NCI-H510A treated with DMSO at 0.1 percent for 48 hours (cell line): ENCODE measurements around the gene UBE2D4.
"Not testable (repeated sequence)": the region's sequence is repeated elsewhere in the genome, so short reads cannot be mapped to it uniquely, and the experiment has no call there.

Source experiments
- DNase-seq: peaks from one replicate; lab custom pipeline; 2025; lab: John Stamatoyannopoulos, UW

The UBE2D4 gene

GRCh38 chr7:43925984-43926797 is at the start of gene UBE2D4:
Gene UBE2D4, plus strand, starts transcription at chr7:43926436. Its CDS starts 97 bp downstream, at chr7:43926533.
- peak; percentile 84 for DNase-seq

- no peak for DNase-seq
Measured at GRCh38 chr7:43876976-43877745, 49.1 kb upstream of the UBE2D4 start.

- DNase-seq, result no peak
Measured at GRCh38 chr7:43877968-43878864, 48.0 kb upstream of the UBE2D4 start.

GRCh38 chr7:43878867-43879266 is 47.4 kb upstream of the UBE2D4 start:
- no peak for DNase-seq

- no peak for DNase-seq
Measured at GRCh38 chr7:43879477-43879876, 46.8 kb upstream of the UBE2D4 start.

GRCh38 chr7:43880596-43880995 is 45.6 kb upstream of the UBE2D4 start:
- DNase-seq, result no peak

GRCh38 chr7:43884209-43884608 is 42.0 kb upstream of the UBE2D4 start:
- DNase-seq, result no peak

- no peak for DNase-seq
Measured at GRCh38 chr7:43884617-43885016, 41.6 kb upstream of the UBE2D4 start.

GRCh38 chr7:43888993-43889945 is 37.0 kb upstream of the UBE2D4 start:
- no peak for DNase-seq

- no peak for DNase-seq
Measured at GRCh38 chr7:43890468-43890867, 35.8 kb upstream of the UBE2D4 start.

GRCh38 chr7:43891069-43891955 is 34.9 kb upstream of the UBE2D4 start:
- DNase-seq, result no peak

GRCh38 chr7:43895847-43896415 is 30.3 kb upstream of the UBE2D4 start:
- no peak for DNase-seq

- DNase-seq, result not testable (repeated sequence)
Measured at GRCh38 chr7:43898571-43898970, 27.7 kb upstream of the UBE2D4 start.

GRCh38 chr7:43902542-43903054 is 23.6 kb upstream of the UBE2D4 start:
- DNase-seq, result no peak

- DNase-seq, result no peak
Measured at GRCh38 chr7:43904533-43905208, 21.6 kb upstream of the UBE2D4 start.

- DNase-seq, result no peak
Measured at GRCh38 chr7:43905209-43905946, 20.9 kb upstream of the UBE2D4 start.

- DNase-seq, result peak; percentile 13
Measured at GRCh38 chr7:43905956-43906330, 20.3 kb upstream of the UBE2D4 start.
